ENCODE measurements around the gene SH3D19.
A peak's percentile ranks its signal among the peaks of the same experiment; 100 is the strongest.

SH3D19 gene, protein sequence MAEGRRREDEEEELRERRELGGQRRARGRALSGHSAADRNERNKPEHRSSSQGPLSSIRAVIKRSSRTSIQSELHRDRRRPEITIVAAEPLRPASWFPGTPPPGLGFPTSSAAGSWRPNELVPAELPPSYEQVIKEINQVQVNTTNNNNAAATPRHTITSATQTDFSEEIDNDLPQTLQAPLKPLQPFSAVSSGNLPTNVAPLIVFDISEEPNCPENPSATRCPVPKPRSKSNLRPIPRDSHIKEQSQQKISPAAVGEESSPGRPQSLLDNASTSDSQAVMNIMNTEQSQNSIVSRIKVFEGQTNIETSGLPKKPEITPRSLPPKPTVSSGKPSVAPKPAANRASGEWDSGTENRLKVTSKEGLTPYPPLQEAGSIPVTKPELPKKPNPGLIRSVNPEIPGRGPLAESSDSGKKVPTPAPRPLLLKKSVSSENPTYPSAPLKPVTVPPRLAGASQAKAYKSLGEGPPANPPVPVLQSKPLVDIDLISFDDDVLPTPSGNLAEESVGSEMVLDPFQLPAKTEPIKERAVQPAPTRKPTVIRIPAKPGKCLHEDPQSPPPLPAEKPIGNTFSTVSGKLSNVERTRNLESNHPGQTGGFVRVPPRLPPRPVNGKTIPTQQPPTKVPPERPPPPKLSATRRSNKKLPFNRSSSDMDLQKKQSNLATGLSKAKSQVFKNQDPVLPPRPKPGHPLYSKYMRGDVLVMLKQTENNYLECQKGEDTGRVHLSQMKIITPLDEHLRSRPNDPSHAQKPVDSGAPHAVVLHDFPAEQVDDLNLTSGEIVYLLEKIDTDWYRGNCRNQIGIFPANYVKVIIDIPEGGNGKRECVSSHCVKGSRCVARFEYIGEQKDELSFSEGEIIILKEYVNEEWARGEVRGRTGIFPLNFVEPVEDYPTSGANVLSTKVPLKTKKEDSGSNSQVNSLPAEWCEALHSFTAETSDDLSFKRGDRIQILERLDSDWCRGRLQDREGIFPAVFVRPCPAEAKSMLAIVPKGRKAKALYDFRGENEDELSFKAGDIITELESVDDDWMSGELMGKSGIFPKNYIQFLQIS

DNA sequence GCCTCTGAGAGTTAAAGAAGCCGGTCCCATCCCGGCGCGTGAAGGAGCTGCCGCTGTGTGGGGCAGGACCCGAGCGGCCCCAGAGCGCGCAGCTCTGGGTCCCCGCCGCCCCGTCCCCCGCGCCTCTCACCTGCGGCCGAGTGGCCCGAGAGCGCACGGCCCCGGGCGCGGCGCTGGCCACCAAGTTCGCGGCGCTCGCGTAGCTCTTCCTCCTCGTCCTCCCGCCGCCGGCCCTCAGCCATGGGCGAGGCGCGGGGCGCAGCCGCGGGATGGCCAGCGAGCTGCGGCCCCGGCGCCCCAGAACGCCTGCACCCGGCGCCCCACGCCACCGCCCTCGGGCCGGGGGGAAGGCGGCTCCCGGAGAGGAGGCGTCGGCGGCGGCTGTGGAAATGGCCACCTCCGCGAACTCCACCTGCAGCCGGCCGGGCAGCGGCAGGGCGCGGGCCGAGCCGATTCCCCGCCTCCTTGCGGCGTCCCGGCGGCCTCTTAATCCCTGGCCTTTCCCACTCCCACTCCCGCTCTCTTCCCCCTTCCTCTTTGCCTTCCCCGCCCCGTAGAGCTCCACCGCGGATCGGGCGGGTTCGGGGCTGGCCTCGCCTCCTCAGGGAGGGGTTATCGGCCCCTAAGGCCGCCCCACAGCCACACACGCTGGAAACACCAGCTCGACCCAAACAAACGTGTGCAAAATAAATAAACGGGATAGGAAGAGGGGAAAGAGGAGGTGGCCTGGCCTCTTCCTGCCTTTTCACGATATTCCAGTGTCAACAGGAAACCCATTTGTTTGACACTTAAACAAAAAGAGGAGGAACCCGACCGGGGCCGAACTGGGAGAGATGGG, at the start of gene SH3D19:
Gene SH3D19, minus strand, starts transcription at position 495 of the 838 bp plus-strand sequence. Its CDS starts 253 bp downstream, at position 242.
- DNase-seq, result peak; percentile 10 to 15

DNA sequence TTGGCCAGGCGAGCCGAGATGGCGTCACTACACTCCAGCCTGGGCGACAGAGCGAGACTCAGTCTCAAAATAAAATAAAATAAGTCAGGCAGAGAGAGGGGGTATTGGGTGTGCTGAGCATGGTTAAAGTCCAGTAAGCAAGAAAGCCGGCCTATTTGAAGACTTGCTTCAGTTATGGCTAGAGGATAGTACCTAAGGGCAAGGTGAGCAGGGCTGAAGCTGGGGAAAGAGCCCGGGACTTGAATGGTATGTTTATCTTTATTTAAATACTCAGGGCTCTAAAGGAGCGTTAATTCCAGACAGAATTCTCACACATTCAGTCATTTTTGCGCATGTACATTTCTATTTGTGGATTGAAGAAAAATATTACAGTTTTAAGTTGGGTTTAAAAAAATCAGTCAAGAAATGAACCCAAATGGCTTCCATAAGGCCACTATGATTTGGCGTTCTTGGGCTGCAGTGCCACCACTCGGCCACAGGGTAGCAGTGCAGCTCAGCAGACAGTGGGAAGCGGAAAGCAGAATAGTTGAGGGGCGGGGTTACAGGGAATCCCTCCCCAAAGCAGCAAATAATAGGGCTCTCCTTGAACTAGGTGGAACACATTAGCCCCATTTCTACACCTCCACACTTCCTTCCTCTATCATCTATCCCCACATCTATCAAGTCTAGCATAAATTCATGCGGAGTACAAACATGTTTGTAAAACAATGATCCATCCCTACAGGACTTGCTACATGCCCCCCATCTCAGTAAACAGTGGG, 37.2 kb upstream of the SH3D19 start:
- peak; percentile 83 to 92 for DNase-seq

GRCh38 chr4:151361966-151362365, 36.6 kb upstream of the SH3D19 start:
- DNase-seq, result no peak

GRCh38 chr4:151361126-151361525, 35.7 kb upstream of the SH3D19 start:
- DNase-seq, result no peak

- DNase-seq, result no peak
Measured at GRCh38 chr4:151359576-151359975, 34.2 kb upstream of the SH3D19 start.

DNA sequence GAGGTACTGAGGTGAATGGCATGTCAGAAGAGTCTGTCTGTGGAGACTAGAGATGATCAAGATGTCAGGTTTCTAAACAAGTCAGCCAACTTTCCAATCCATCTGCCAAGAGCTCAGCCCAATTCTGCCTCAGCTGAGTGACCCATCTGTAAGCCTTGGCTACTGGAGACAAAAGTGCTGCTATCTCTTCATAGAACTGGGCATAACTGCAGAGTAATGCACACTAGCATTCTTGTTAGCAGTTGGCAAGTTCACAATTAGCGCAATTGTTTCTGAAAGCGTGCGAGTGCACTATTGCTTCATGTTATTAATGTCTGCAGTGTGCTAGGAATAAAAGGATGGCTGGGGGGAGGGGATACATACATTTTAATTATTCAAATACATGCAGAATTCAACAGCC, 32.9 kb upstream of the SH3D19 start:
- DNase-seq, result no peak

DNA sequence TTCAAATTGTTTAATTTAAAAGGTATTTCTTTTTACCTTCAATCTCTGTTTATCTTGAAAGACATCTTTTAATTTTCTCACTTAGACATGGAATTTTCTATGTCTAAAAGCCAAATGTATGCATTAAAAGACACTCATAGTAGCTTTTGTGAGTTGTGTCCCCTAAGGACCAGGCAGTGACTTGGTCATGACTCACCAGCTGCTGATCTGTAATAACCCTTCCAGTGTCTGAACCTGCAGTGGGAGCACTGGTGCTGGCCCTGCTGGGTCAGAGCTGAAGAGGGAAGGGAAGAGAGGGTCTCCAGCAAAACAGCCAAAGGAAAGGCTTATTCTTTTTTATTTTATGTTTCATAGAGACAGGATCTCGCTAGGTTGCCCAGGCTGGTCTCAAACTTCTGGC, 31.1 kb upstream of the SH3D19 start:
- DNase-seq, result no peak

DNA sequence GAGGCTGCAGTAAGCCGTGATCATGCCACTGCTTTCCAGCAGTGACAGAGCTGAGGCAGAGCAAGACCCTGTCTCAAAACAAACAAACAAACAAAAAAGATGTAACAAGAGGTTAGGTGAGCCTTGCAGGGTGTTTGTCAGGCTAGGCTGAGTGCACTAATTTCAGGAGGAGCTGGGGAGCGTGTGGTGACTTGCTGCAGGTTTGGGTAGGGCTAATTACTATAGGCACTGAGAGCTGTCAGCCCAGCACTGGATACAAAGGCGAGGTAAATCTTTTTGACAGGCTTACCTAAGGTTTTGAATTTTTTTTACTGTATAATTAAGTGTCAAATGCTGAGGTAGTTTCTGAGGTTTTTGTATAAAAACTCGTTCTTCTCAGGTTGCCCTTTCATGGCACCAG, 29.8 kb upstream of the SH3D19 start:
- no peak for DNase-seq

DNA sequence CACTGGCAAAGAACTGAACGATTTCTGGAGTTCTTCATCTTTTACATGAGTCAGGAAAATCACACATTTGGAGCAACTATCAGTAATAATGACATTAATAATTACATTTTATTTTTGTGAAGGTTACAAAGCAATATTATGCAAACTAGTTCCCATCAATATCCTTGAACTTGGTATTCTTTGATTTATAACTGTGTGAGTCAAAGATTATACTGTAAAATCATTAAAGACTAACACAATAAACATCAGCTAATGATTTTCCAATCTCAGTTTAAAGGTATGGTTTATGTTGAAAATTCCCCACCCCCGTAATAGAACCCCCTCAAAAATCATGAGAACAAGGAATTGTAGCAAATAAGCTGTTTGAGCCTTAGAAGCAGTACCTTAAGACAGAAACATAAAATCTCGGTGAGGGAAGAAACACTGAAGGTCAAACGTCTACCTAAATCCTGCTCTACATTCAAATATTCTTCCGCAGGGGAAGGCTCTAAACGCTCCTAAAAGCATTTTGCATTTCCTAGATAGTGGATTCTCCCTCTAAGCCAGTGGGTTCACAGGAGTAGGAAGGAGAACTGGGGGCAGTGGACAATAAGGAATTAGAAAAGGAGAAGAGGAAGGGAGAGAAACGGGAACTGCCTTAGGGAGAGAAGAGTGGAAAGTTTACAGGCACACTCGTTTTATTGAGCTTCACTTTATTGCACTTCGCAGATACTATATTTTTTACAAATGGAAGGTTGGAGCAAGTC, 22.3 kb upstream of the SH3D19 start:
- no peak for DNase-seq

- DNase-seq, result no peak
Measured at GRCh38 chr4:151344948-151345347, 19.5 kb upstream of the SH3D19 start.

GRCh38 chr4:151340751-151341385, 15.5 kb upstream of the SH3D19 start:
- no peak for DNase-seq

DNA sequence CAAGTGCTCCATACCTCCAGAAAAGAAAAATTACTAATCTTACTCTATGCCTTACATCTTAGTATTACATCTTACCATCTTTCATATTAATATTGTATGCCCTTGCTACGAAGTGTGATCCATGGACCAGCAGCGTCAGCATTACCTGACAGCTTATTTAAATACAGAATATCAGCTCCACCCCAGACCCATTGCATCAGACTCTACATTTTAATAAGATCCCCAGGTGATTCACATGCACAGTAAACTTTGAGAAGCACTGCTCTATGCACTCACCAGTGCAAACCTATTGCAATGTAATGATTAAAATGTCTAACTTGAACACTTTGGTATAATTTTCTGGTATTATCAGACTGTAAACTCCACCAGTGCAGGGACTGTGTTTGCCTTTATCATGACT, 14.1 kb upstream of the SH3D19 start:
- no peak for DNase-seq

GRCh38 chr4:151331276-151332042, 6.1 kb upstream of the SH3D19 start:
- no peak for DNase-seq

DNA sequence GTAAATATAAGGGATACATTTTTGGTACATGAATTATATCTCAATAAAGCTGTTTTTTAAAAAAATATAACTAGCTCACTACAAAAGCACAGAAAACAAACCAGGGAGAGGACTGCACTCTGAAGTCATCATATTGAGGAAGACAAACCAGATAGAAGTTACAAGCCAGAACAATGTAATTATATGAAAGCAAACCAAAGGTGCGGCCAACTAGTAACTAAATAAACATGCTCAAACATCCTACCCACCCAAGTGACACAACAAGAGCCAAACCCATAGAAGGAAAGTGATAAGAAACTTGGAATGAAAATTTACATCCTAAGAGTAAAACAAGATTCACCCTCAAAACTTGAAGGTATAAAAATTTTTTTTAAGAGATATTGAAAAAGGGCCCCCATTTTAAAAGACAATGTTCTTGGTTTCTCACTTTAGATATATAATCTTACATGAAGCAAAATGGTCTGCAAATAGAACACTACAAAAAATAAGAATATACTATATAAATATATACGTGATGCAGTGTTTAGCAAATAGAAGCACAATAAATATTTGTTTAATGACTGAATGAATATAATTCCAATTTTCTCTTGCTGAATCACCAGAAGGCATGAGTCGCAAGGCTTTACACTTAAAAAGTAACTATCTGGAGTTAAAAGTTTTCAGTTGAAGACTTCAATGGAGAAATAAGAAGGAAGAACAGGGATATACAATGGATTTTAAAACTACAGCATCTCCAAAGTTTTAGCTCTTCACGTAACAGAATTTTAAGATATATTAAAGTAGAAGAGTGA, 4.0 kb upstream of the SH3D19 start:
- DNase-seq, result no peak

DNA sequence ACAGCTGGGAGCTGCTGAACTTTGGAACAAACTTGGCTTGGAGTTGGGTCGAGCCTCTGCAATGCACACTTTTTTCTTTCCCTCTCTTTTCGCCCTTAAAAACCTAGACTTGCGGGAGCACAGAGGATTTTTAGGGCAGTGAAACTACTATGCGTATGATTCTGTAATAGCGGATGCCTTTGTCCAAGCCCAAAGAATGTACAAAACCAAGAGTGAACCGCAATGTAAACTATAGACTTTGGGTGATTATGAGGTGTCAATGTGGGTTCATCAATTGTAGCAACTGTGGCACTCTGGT, 493 bp upstream of the SH3D19 start:
- no peak for DNase-seq

GRCh38 chr4:151324752-151325110, 674 bp downstream of the SH3D19 start:
- DNase-seq, result no peak

DNA sequence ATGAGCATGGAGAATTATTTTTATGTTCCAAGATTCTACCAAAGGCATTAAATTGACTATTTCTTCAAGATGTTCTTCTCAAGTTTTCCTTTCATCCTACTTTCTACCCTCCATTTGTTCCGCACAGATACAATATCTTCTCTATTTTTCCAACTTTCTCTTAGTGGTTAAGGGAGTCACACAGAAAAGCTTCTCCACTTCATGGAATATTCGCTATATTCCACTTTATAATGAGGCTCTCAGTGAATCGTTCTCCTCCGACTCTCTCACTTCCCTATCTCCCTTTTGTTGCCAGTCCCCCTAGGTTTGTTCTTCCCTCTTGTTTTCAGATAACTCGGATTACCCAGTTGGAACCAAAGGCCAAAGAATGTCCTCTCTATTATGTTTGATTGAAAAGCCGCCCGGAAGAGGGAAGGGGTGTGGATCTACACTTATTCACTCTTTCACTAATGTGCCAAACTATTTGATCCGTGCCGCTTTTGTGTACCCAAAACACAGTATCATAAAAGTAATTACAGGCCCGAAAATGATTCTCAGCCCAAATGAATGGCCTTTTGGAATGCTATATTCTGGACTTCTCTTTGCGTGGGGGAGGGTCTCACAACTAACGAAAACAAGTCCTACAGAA, 1.2 kb downstream of the SH3D19 start:
- no peak for DNase-seq

DNA sequence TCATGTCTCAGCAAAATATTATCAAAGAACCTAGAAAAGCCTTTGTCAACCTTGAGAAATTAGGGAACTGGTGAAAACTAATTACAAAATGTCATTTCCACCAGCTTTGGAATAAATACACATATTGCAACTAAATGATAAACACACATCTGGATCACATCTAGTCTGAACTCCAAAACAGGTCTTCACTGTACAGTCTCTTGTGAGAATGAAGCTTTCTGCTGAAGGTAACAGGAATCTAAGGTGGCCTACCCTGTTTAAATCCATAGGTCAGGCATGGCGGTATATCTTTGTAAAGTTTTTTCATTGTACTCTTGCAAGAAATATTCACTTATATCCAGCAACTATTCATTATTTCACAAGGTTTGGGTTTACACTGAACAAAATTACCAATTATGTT, 1.7 kb downstream of the SH3D19 start:
- DNase-seq, result no peak

- no peak for DNase-seq
Measured at GRCh38 chr4:151322570-151322969, 2.8 kb downstream of the SH3D19 start.
